Activated CD4-positive, alpha-beta memory T cell treated with anti-CD3 and anti-CD28 coated beads, Interleukin-2, amount 10 ng/mL, durations not matched to agents 7 days and 5 days (primary cell): ENCODE results near the gene TMEM38A. TPM values are rescaled to one million over a fixed set of nuclear protein-coding genes. Genes with fewer than 3 reads are reported as not detected.

ENCODE experiments used
- CTCF ChIA-PET: fragments of 350-600 bp; sonication (Branson Sonifier 250); formaldehyde crosslinking; loops from one replicate; lab custom pipeline; 2021; ENCODE audit warnings: antibody characterized with exemption, inconsistent platforms; lab: Charles Lee
- POLR2A ChIA-PET: fragments of 350-600 bp; sonication (Branson Sonifier 250); formaldehyde crosslinking; loops from one replicate; lab custom pipeline; 2021; ENCODE audit warnings: antibody characterized with exemption; lab: Charles Lee
- DNase-seq: peaks from one replicate; pipeline ENCODE4 v3.0.0-alpha.2; 2020
- H3K27ac Mint-ChIP-seq: one replicate; pipeline ENCODE4 v1.8.0; 2021; ENCODE audit warnings: mild to moderate bottlenecking, mixed read lengths
- H3K27me3 Mint-ChIP-seq: one replicate; pipeline ENCODE4 v1.8.0; 2021; ENCODE audit warnings: mixed read lengths
- H3K36me3 Mint-ChIP-seq: one replicate; pipeline ENCODE4 v1.8.0; 2021; ENCODE audit warnings: low read depth, mixed read lengths
- H3K4me1 Mint-ChIP-seq: one replicate; pipeline ENCODE4 v1.8.0; 2021; ENCODE audit warnings: mixed read lengths
- H3K4me3 Mint-ChIP-seq: one replicate; pipeline ENCODE4 v1.8.0; 2021; ENCODE audit warnings: mild to moderate bottlenecking, mixed read lengths
- H3K9me3 Mint-ChIP-seq: one replicate; pipeline ENCODE4 v1.8.0; 2021; ENCODE audit warnings: mixed read lengths
- total RNA-seq, 2 experiments: library from RNA; stranded (reverse); gene quantifications; one replicate each; pipeline ENCODE4 v1.2.3, GENCODE V29; 2021

The TMEM38A gene
- total RNA-seq: 1 to 10 TPM; 1.4 TPM

GRCh38 chr19:16660763-16661479 is at the start of gene TMEM38A:
Gene TMEM38A (plus strand): TSS chr19:16661139. CDS start chr19:16661218, 79 bp downstream.
- DNase-seq: peak; percentile 49
- no peaks in the 10 kb centered on the region for H3K9me3 Mint-ChIP-seq
- peaks cover 13% of the 10 kb centered on the region for H3K27me3 Mint-ChIP-seq
- ChIA-PET CTCF (interaction anchor here (0.6 to 1.8 kb wide), 4 partner anchors 12 to 54 kb away, joined by 3 to 7 read pairs (median 3); no protein-coding TSS in a partner anchor), POLR2A (interaction anchor here (0.8 to 6.6 kb wide), 15 partner anchors 12 to 165 kb away, joined by 3 to 73 read pairs (median 5); partner anchors contain the start of genes C19orf44, CALR3, MED26 and SLC35E1)
- H3K4me3 Mint-ChIP-seq: peak within 1 kb of the TSS; percentile 98
- peak within 1 kb of the TSS; percentile 97 for H3K27ac Mint-ChIP-seq
- peaks cover 29% of the 10 kb centered on the region for H3K36me3 Mint-ChIP-seq
- H3K4me1 Mint-ChIP-seq: peaks cover 49% of the 10 kb centered on the region

DNA sequence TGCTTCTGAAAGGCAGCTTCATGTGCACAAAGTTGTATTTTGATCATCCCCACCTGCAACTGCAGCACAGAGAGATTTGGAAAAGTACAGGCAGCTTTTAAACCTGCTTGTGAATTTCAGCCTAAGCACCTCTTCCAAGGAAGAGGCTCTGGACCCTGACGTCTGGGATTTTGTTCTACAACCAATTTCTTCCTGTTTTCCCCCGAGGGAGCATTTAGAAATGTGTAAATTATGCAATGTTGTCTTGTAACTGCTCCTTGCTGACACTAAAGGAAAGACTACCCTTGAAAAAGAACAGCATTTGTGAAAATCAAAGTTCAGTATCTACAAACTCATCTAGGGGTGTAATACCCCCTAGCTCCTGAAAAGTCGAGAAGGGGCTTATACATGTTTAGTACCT is 48.3 kb upstream of the TMEM38A start:
- H3K4me3 Mint-ChIP-seq: no peak overlapping the region
- peaks cover 72% of the 10 kb centered on the region for H3K4me1 Mint-ChIP-seq
- no peak for DNase-seq
- H3K27me3 Mint-ChIP-seq: no peaks in the 10 kb centered on the region
- ChIA-PET POLR2A (interaction anchor here (0.9 to 1.2 kb wide), 2 partner anchors 28 to 70 kb away, joined by 3 to 4 read pairs; no protein-coding TSS in a partner anchor), CTCF (interaction anchor here (1.3 kb wide), 1 partner anchor 25 kb away, joined by 4 read pairs; no protein-coding TSS in a partner anchor)
- H3K36me3 Mint-ChIP-seq: no peaks in the 10 kb centered on the region
- H3K27ac Mint-ChIP-seq: no peak overlapping the region
- H3K9me3 Mint-ChIP-seq: no peaks in the 10 kb centered on the region

DNA sequence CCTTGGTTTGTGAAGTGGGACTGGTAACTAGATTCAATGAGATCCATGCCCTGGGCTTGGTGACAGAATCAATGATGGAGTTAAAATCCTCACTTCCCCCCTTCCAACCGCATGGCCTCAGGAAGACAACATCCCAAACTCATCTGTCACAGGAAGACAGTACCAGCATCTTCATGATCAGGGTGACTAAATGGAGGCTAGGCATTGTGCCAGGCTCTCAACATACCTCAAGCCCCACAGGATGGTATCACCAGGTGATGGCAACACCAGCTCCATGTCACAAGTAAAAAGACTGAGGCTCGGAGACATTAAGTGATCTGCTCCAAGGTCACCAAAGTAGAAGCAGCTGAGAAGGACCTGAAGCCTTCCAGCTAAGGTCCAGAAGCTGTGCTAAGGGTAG is 47.1 kb upstream of the TMEM38A start:
- Mint-ChIP-seq H3K27me3 (no peaks in the 10 kb centered on the region), H3K27ac (no peak overlapping the region), H3K36me3 (no peaks in the 10 kb centered on the region), H3K4me1 (peaks cover 68% of the 10 kb centered on the region), H3K4me3 (no peak overlapping the region), H3K9me3 (no peaks in the 10 kb centered on the region)
- CTCF ChIA-PET: no interaction called here
- DNase-seq: no peak
- POLR2A ChIA-PET: interaction anchor here (1.2 kb wide), 1 partner anchor 41 kb away, joined by 3 read pairs; the partner anchor contains the start of gene SLC35E1

GRCh38 chr19:16614941-16615340 is 46.0 kb upstream of the TMEM38A start:
- Mint-ChIP-seq H3K4me3 (no peak overlapping the region), H3K27me3 (no peaks in the 10 kb centered on the region), H3K4me1 (peaks cover 75% of the 10 kb centered on the region), H3K36me3 (no peaks in the 10 kb centered on the region), H3K9me3 (no peaks in the 10 kb centered on the region), H3K27ac (peak overlapping the region; percentile 65)
- POLR2A ChIA-PET: interaction anchor here (0.5 to 2.1 kb wide), 6 partner anchors 10 to 160 kb away, joined by 3 to 11 read pairs (median 4); partner anchors contain the start of genes MED26 and SLC35E1
- CTCF ChIA-PET: interaction anchor here (1.6 kb wide), 1 partner anchor 28 kb away, joined by 3 read pairs; no protein-coding TSS in a partner anchor
- DNase-seq: no peak

DNA sequence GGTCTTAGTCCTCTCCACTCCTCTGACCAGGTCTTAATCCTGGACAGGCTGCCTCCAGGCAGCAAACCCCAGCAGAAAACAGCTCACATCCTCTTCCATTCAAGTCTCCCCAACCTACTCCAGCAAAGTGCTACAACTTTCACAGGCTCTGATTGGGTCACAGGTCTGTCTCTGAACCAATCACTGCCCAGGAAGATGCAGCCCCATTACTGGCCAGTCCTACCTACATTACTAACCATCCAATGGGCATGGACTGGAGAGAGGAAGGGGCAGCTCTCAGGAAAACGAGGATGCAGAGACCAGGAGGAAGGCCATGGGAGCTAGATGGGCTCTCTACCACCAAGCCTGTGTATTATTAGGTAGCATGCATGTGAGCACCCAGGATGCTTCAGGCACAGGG is 45.1 kb upstream of the TMEM38A start:
- H3K27ac Mint-ChIP-seq: no peak overlapping the region

GRCh38 chr19:16618248-16618647 is 42.7 kb upstream of the TMEM38A start:
- Mint-ChIP-seq H3K4me3 (no peak overlapping the region), H3K27me3 (no peaks in the 10 kb centered on the region), H3K36me3 (no peaks in the 10 kb centered on the region), H3K27ac (no peak overlapping the region), H3K9me3 (no peaks in the 10 kb centered on the region), H3K4me1 (peaks cover 56% of the 10 kb centered on the region)
- DNase-seq: no peak
- ChIA-PET POLR2A (interaction anchor here (3.8 kb wide), 1 partner anchor 10 kb away, joined by 23 read pairs; the partner anchor contains the start of gene MED26), CTCF (no interaction called here)

More for the DNA sequence above, 45.1 kb upstream of the TMEM38A start:
- Mint-ChIP-seq H3K27me3 (no peaks in the 10 kb centered on the region), H3K4me1 (peaks cover 72% of the 10 kb centered on the region), H3K36me3 (no peaks in the 10 kb centered on the region), H3K9me3 (no peaks in the 10 kb centered on the region), H3K4me3 (no peak overlapping the region)
- ChIA-PET POLR2A (interaction anchor here (1.4 to 2.1 kb wide), 4 partner anchors 9 to 43 kb away, joined by 3 to 11 read pairs (median 6); partner anchors contain the start of gene MED26), CTCF (interaction anchor here (1.6 kb wide), 1 partner anchor 29 kb away, joined by 3 read pairs; no protein-coding TSS in a partner anchor)
- no peak for DNase-seq

DNA sequence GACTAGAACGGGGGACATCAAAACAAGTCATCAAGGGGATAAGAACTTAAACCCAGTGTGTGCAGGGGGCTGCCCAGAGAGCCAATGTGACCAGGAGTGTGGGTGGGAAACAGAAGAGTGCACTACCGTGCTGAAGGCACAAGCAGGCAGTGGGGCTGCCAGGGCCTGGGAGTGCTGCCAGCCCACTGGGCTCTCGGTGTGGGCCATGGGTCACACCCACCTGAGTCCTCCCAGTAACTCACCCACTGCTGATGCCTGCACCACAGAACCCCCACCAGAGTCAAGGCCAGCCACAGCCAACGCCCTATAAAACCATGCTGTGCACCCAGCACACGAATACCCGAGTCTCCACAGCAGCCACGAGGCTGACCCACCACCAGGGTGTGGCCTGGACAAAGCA is 41.5 kb upstream of the TMEM38A start:
- peaks cover 4% of the 10 kb centered on the region for H3K36me3 Mint-ChIP-seq
- H3K27me3 Mint-ChIP-seq: no peaks in the 10 kb centered on the region
- ChIA-PET POLR2A (interaction anchor here (3.8 kb wide), 1 partner anchor 8 kb away, joined by 23 read pairs; the partner anchor contains the start of gene MED26), CTCF (no interaction called here)
- DNase-seq: no peak
- no peak overlapping the region for H3K27ac Mint-ChIP-seq
- H3K4me3 Mint-ChIP-seq: no peak overlapping the region
- H3K4me1 Mint-ChIP-seq: peaks cover 55% of the 10 kb centered on the region
- no peaks in the 10 kb centered on the region for H3K9me3 Mint-ChIP-seq

DNA sequence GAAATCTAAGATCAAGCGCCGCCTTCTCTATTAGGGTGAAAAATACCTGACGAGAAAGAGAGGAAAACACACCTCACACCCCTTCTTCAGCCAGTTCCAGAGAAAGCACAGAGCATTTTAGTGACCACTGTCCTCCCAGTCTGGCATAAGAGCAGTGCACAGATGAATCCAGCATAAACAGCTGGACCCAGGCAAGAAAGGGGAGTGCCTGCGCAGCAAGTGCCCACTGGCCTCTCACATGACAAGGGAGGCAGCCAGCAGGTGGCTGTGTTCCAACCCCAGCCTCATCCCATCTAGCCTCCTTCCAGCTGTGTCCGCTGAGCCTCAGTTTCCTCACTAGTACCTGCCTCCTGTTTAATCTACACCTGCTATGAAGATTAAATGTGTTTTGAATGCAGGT is 40.9 kb upstream of the TMEM38A start:
- Mint-ChIP-seq H3K36me3 (peaks cover 5% of the 10 kb centered on the region), H3K4me1 (peaks cover 57% of the 10 kb centered on the region), H3K27me3 (no peaks in the 10 kb centered on the region), H3K9me3 (no peaks in the 10 kb centered on the region), H3K27ac (no peak overlapping the region), H3K4me3 (no peak overlapping the region)
- CTCF ChIA-PET: no interaction called here
- DNase-seq: no peak
- POLR2A ChIA-PET: interaction anchor here (3.8 kb wide), 1 partner anchor 8 kb away, joined by 23 read pairs; the partner anchor contains the start of gene MED26

DNA sequence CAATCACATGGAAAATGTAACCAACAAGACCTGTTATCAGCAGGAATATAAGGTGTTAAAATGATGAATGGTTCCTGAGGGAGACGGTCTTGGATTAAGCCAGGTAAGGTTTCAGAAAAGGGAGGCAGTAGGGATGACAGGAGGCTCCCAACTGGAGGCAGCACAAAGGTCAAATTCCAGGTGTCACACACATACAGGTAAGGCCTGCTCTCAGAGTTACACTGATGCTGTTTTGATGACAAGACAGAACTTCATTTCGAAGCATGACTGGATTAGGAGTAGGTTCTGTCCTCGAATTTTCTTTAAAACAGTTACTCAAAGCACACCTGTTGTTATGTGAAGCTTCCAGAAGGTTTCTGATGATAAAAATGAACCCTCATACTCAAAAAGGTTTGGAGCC is 40.4 kb upstream of the TMEM38A start:
- Mint-ChIP-seq H3K4me1 (peaks cover 57% of the 10 kb centered on the region), H3K4me3 (no peak overlapping the region), H3K9me3 (no peaks in the 10 kb centered on the region), H3K27ac (no peak overlapping the region), H3K36me3 (peaks cover 11% of the 10 kb centered on the region), H3K27me3 (no peaks in the 10 kb centered on the region)
- no peak for DNase-seq
- ChIA-PET CTCF (no interaction called here), POLR2A (no interaction called here)

- Mint-ChIP-seq H3K27me3 (no peaks in the 10 kb centered on the region), H3K36me3 (peaks cover 14% of the 10 kb centered on the region), H3K4me1 (peaks cover 57% of the 10 kb centered on the region), H3K4me3 (no peak overlapping the region), H3K27ac (no peak overlapping the region), H3K9me3 (no peaks in the 10 kb centered on the region)
- no peak for DNase-seq
- CTCF ChIA-PET: no interaction called here
- POLR2A ChIA-PET: no interaction called here
Measured at GRCh38 chr19:16621165-16621800, 39.7 kb upstream of the TMEM38A start.

DNA sequence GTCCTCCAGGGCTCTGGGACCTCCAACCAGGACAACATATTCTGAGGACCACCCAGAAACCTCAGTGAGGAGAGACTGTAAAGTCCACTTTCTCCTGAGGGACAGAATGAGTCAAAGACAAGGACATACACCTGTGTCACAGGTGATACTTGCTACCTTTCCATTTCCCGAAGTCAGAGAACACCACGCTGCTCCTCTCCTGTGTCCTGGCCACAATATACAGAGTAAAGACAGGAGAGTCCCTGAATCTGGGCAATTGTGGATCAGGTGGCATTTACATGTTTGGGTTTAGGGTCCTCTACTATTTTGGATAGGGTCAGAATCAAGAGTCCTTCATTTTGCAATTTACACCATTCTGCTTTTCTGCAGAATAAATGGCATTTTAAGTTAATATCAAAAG is 37.9 kb upstream of the TMEM38A start:
- Mint-ChIP-seq H3K4me1 (peaks cover 53% of the 10 kb centered on the region), H3K36me3 (peaks cover 21% of the 10 kb centered on the region), H3K27me3 (no peaks in the 10 kb centered on the region), H3K4me3 (no peak overlapping the region), H3K9me3 (no peaks in the 10 kb centered on the region), H3K27ac (no peak overlapping the region)
- DNase-seq: no peak
- CTCF ChIA-PET: no interaction called here
- POLR2A ChIA-PET: interaction anchor here (0.9 to 1.0 kb wide), 2 partner anchors 22 to 55 kb away, joined by 3 read pairs; no protein-coding TSS in a partner anchor

GRCh38 chr19:16623576-16623975 is 37.4 kb upstream of the TMEM38A start:
- ChIA-PET CTCF (no interaction called here), POLR2A (interaction anchor here (0.9 to 1.1 kb wide), 2 partner anchors 38 to 55 kb away, joined by 3 read pairs; partner anchors contain the start of gene TMEM38A)
- Mint-ChIP-seq H3K9me3 (no peaks in the 10 kb centered on the region), H3K36me3 (peaks cover 23% of the 10 kb centered on the region), H3K4me3 (no peak overlapping the region), H3K4me1 (peaks cover 52% of the 10 kb centered on the region), H3K27ac (no peak overlapping the region), H3K27me3 (no peaks in the 10 kb centered on the region)
- DNase-seq: no peak
